ENCODE data around the gene DYSF.

DNA sequence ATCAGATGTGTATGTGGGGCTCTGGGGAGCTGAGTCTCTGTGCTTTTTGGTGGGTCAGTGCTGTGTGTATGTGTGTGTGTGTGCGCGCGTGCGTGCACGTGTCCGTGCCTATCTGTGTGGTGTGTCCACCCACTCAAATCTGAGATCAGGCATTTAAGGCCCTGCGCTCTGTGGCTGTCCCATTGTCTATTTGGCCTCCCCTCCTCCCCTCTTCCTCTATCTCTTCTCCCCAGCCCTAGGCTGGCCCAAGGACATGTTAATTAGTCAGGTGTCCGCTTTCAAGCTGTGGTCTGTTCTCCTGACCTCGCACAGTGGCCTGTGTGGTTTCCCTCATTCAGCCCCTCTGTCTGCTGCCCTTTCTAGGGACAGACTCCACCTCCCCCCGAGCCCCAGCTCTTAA lies 136.4 kb downstream of the DYSF start:
- TF ChIP-seq, protein P1, sequence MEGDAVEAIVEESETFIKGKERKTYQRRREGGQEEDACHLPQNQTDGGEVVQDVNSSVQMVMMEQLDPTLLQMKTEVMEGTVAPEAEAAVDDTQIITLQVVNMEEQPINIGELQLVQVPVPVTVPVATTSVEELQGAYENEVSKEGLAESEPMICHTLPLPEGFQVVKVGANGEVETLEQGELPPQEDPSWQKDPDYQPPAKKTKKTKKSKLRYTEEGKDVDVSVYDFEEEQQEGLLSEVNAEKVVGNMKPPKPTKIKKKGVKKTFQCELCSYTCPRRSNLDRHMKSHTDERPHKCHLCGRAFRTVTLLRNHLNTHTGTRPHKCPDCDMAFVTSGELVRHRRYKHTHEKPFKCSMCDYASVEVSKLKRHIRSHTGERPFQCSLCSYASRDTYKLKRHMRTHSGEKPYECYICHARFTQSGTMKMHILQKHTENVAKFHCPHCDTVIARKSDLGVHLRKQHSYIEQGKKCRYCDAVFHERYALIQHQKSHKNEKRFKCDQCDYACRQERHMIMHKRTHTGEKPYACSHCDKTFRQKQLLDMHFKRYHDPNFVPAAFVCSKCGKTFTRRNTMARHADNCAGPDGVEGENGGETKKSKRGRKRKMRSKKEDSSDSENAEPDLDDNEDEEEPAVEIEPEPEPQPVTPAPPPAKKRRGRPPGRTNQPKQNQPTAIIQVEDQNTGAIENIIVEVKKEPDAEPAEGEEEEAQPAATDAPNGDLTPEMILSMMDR (IDR thresholded peaks at IDR 0.05; ENCODE audit: low read depth, low read length): no peak
- TF ChIP-seq EZH2phosphoT487 (IDR thresholded peaks at IDR 0.05; ENCODE audit: low read depth): no peak
